Upper lobe of left lung (tissue), 4 donors: ENCODE measurements around the gene TFCP2.

Experiments used
- CTCF ChIP-seq, 6 experiments: fragments of 450-650 bp in 4 of 6; fragments of 200-600 bp in 2 of 6; sonication (generic) in 2 of 6; IDR thresholded peaks; one replicate each; pipeline ENCODE4 v1.5.1; 2016 to 2019; ENCODE audit warnings: antibody characterized with exemption in 6 of 6
- POLR2AphosphoS5 ChIP-seq, 2 donors: sonication (generic); formaldehyde crosslinking; IDR thresholded peaks; one replicate each; pipeline ENCODE4 v1.5.1; 2017; ENCODE audit warnings: antibody characterized with exemption in 2 of 2

DNA sequence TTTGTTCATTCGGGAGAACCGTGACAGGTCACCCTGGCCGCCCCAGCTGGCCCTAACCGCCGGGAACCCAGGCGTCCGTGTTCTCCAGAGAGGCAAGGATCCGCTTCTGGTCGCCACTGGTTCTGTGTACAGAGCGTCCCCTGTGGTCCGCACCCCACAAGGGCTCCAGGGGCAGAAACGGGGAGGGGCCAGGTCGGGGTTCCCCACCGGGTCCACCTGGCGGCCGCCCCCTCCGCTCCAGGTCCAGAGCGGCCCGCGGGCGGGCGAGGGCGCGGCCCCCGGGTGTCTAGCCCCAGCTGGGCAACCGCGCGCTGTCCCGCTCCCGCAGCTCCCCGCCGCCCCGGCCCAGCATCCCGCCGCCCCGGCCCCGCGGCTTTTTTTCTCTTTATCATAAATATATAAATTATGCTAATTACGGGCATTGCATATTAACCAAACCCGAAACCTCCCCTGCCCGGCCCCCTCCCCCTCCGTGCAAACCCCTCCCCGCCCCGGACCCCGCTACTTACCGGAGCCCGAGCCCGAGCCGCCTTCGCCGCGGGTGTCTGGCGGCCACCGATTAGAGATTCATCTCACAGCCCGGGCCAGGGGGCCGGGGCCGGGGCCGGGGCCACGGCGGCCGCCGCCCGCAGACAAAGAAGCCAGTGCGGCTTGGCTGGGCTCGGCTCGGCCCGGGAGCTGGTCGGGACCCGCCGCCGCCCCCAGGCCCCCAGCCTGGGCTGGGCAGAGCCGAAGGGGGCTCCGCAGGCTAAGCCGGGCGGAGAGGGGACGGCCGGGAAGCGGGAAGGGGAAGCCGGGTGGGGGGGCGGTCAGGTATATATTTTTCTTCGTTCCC is 44.4 kb upstream of the TFCP2 start:
- peak in 1 of 2 donors; percentile 36 for TF ChIP-seq POLR2AphosphoS5 (IDR thresholded peaks at IDR 0.05)
- TF ChIP-seq CTCF (IDR thresholded peaks at IDR 0.05): peak in 5 of 6 experiments; percentile 20 to 58 (median 29)
